ENCODE measurements around the gene NT5C3B.

DNA sequence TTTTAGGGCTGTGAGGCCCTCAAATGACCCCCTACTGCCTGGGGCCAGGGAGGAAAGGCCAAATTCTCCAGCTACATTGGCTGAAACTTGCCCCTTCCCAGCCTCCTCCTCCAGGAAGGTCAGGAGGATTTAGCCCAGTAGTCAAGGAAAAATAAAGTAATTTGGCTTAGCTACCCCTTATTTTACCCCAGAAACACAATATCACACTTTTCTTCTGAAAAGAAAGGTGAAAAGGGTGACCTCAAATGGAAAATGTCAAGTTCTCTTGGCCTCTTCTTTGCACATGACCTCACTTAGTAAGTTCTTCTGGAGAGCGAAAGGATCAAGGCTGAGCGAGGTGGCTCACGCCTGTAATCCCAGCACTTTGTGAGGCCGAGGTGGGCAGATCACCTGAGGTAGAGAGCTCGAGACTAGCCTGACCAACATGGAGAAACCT, 41.5 kb downstream of the NT5C3B start:
- TF ChIP-seq, protein P1, sequence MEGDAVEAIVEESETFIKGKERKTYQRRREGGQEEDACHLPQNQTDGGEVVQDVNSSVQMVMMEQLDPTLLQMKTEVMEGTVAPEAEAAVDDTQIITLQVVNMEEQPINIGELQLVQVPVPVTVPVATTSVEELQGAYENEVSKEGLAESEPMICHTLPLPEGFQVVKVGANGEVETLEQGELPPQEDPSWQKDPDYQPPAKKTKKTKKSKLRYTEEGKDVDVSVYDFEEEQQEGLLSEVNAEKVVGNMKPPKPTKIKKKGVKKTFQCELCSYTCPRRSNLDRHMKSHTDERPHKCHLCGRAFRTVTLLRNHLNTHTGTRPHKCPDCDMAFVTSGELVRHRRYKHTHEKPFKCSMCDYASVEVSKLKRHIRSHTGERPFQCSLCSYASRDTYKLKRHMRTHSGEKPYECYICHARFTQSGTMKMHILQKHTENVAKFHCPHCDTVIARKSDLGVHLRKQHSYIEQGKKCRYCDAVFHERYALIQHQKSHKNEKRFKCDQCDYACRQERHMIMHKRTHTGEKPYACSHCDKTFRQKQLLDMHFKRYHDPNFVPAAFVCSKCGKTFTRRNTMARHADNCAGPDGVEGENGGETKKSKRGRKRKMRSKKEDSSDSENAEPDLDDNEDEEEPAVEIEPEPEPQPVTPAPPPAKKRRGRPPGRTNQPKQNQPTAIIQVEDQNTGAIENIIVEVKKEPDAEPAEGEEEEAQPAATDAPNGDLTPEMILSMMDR (IDR thresholded peaks at IDR 0.05) = no peak
- no peak for TF ChIP-seq POLR2A (IDR thresholded peaks at IDR 0.05)

Measured in lower leg skin (tissue), 3 donors.